Amniotic epithelial cell (primary cell): ENCODE measurements around the gene CSPG4.
"Not testable (repeated sequence)": the region's sequence is repeated elsewhere in the genome, so short reads cannot be mapped to it uniquely, and the experiment has no call there.

Experiments used
- DNase-seq: peaks from one replicate; pipeline ENCODE4 v3.0.0-alpha.2; 2010; ENCODE audit warnings: low read depth

Gene CSPG4

GRCh38 chr15:75648156-75649000 lies 64.3 kb downstream of the CSPG4 start:
- DNase-seq: peak; percentile 37

- DNase-seq: peak; percentile 81
Observed at GRCh38 chr15:75647370-75648155, 65.1 kb downstream of the CSPG4 start, which contains the start of gene SNX33. Gene SNX33, plus strand, starts transcription at chr15:75647912. Its CDS starts 1,191 bp downstream, at chr15:75649103.

DNA sequence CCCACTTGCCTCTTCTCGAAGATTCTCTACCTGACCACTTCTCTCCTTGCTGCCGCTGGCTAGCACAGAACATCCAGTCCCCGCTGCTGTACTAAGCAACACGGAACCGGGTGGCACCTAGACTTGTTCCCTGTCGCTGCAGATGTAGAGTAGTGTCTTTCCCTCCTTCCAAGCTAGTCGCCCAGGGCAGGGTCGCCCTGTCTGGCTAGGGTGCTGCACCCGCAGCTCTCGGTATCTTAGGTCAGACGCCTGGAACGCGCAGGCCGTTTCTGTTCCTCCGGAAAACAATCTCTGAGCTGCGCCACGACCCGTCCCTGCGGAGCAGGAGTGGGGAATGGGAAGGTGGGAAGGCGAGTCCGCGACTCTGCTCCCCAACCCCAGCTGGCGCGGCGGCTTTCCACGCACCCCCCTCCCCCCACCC lies 65.7 kb downstream of the CSPG4 start:
- peak; percentile 16 for DNase-seq

- DNase-seq: no peak
Observed at GRCh38 chr15:75646112-75646943, 66.3 kb downstream of the CSPG4 start.

- no peak for DNase-seq
Observed at GRCh38 chr15:75644376-75644775, 68.3 kb downstream of the CSPG4 start.

DNA sequence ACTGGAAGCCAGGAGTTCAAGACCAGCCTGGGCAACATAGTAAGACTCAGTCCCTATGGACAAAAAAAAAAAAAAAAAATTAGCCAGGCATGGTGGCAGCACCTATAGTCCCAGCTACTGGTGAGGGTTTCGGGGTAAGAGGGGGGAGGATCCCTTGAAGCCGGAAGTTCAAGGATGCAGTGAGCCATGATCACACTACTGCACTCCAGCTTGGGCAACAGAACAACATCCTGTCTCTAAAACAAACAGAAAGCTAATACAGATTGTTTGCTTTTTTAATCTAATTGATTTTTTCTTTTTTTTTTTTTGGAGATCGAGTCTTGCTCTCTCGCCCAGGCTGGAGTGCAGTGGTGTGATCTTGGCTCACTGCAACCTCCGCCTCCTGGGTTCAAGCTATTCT lies 71.0 kb downstream of the CSPG4 start:
- no peak for DNase-seq

GRCh38 chr15:75641179-75641503 lies 71.5 kb downstream of the CSPG4 start:
- no peak for DNase-seq

GRCh38 chr15:75640483-75641178 lies 72.0 kb downstream of the CSPG4 start:
- peak; percentile 55 for DNase-seq

DNA sequence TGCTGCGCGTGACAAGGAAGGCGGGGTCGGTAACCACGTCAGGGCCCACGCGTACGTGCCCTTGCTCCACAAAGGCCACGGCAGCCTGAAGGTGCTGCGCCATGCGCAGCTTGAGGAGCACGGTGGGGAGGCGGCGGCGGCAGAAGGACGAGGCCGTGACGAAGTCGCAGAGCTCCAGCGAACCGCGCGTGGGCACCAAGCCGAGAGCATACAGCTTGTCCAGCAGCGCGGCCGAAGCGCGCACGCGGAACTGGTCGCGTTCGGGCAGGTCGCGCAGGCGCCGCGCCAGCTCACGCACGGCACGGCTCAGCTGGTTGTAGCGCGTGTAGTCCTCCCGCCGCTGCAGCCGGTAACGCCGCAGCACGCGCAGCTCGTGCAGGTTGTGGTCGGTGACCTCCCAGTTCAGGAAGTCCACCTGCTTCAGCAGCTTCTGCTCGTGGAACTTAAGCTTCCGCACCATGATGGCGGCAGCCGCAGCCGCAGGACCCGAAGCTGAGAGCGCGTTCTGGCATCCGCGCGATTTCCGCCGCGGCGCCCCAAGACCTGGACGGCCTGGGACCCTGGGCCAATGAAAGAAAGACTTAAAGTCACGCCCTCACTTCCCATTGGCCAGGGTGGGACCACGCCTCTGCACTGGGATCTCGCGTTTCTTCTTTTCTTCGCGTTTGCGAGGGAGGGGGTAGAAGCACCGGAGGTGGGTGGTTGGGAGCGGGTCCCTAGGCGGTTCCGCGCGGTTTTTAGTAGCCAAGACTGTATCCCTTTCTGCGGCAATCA lies 72.8 kb downstream of the CSPG4 start, which contains the start of gene IMP3:
Gene IMP3, minus strand, starts transcription at position 516 of the 774 bp plus-strand sequence. Its CDS starts 56 bp downstream, at position 460.
- DNase-seq: peak; percentile 94

- peak; percentile 40 for DNase-seq
Observed at GRCh38 chr15:75639191-75639708, 73.4 kb downstream of the CSPG4 start.

DNA sequence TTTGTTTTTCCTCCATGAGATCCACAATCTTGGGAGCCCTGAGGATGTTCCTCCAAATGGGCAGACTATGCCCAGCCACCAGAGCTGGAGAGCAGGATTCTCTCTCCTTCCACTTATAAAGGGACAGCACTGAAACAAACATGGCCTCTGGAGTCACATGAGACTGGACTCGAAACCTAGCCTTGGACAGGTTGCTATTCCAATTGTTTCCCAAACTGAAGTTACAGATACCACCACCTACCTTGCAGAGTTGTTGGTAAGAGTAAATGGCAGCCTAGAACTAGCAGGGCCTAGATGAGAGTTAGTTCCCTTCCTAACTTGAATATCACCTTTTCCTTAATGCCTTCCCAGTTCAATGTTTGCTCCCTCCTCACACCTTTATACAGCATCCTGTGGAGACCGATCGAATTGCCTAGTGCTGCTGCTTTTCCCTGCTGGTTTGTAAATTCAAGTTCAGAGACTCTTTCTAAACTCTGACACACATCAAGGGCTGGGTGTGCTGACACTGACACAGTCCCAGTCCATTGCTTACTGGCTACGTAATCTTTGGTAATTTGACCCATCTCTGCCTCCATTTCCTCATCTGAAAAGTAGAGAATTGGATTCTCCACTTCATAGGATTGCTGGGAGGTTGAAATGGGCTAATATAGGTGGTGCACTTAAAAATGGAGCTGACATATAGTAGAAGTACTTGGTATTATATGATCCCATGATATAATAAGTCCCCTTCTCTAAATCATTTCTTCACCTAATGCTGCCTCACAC lies 75.2 kb downstream of the CSPG4 start:
- no peak for DNase-seq

GRCh38 chr15:75636026-75636425 lies 76.6 kb downstream of the CSPG4 start:
- no peak for DNase-seq

DNA sequence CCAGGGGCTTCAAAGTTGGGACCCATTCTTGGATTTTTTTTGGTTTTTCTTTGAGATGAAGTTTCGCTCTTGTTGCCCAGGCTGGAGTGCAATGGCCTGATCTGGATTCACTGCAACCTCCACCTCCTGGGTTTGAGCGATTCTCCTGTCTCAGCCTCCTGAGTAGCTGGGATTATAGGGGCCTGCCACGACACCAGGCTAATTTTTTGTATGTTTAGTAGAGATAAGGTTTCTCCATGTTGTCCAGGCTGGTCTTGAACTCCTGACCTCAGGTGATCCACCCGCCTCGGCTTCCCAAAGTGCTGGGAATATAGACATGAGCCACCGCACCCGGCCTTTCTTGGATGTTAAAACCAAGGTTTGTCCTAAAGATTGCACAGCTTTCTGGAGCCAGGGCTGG lies 78.7 kb downstream of the CSPG4 start:
- not testable (repeated sequence) for DNase-seq

DNA sequence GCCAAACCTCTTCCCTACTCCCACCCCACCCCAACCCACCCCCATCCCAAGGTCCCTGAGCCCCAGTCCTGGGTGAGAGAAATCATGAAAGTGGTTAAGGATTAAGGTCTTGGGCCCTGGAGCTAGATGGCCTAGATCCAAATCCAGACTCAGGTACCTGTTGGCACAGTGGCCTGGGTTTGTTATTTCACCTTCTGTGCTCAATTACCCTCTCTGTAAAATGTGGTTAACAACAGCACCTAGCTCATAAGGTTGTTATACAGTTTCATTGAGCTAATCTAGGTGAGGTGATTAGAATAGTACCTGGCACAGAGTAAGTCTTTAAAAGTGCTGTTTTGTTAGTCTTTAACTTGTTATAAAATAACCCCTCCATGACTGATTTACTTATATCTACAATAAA lies 80.7 kb downstream of the CSPG4 start:
- no peak for DNase-seq

DNA sequence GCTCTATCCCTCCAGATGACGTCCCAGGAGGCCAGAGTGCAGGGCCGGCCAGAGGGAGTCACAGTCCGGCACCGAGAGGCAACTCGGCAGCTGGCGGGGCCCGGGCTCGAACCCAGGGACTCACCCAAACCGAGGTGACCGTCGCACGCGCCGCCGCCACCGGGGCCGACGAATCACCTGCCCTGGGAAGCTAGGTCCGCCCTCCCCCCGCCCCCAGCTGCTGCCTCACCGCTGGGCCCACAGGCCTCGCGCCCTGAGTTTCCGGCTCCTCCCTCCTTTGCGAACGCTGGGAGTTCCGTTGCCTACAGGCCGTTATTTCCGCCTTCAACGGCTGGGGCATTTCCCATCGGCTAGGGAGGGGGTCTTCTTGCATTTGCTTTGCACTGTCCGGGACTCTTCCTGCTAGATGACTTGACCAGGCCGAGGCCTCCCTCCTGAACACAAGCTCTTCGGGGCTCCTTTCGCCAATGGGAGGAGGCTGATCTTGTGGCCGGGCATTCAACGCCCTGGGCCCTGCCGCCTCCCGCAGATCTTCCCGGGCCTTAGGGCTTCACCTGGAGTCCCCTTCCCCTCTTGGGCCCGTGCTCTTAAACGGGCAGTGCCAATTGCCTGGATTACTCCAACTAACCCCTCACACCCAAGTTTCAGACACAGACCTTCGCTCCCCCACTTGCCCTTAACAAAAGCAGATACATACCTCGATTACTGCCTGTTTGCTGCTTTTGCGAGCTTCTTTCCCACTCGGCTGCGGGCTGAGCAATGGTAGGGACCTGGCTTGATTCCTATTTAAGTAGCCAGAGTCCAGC lies 86.9 kb downstream of the CSPG4 start, which contains the start of gene SNUPN:
Gene SNUPN, minus strand, starts transcription at position 184 of the 806 bp plus-strand sequence. CDS start 4,674 bp downstream, outside the sequence.
- peak; percentile 90 for DNase-seq
